H1 (cell line): ENCODE data around the gene KRTAP5-1. TPM values are rescaled to one million over a fixed set of nuclear protein-coding genes. Genes with fewer than 3 reads are reported as not detected.

ENCODE experiments used
- CTCF ChIA-PET: fragments of 300-600 bp; sonication (Branson Sonifier 250); formaldehyde crosslinking; loops from one replicate; lab custom pipeline; 2021; ENCODE audit not compliant: partially characterized antibody; lab: Charles Lee
- POLR2A ChIA-PET: fragments of 300-600 bp; sonication (Branson Sonifier 250); formaldehyde crosslinking; loops from one replicate; lab custom pipeline; 2021; ENCODE audit warnings: inconsistent platforms; ENCODE audit not compliant: partially characterized antibody; lab: Charles Lee
- DNase-seq, 2 experiments: peaks; one replicate each; pipeline versions ENCODE4 v3.0.0 to v3.0.0-alpha.2; 2010 to 2022; ENCODE audit warnings: low spot score in 2 of 2, low read depth in 1 of 2, mixed read lengths in 1 of 2
- FAIRE-seq: peaks from 2 replicates; lab custom pipeline; 2011; peaks lifted over from hg19 to GRCh38; lab: Jason Lieb, UNC
- H2AFZ ChIP-seq: 2 replicates; pipeline ENCODE4 v1.8.1; 2012; ENCODE audit warnings: low read length, inconsistent platforms
- H2AK5ac ChIP-seq: 2 replicates; pipeline ENCODE4 v1.6.1; 2013; ENCODE audit warnings: low read depth, low read length
- H2BK120ac ChIP-seq: replicated peaks from 2 replicates; pipeline ENCODE3; 2013; ENCODE audit warnings: low read depth, low read length, inconsistent platforms
- H2BK12ac ChIP-seq: 2 replicates; pipeline ENCODE4 v1.6.1; 2013; ENCODE audit warnings: low read depth, low read length
- H2BK15ac ChIP-seq: 2 replicates; pipeline ENCODE4 v1.6.1; 2013; ENCODE audit warnings: low read length
- H2BK20ac ChIP-seq: 2 replicates; pipeline ENCODE4 v1.6.1; 2013; ENCODE audit warnings: low read length
- H2BK5ac ChIP-seq: 2 replicates; pipeline ENCODE4 v1.6.1; 2013; ENCODE audit warnings: low read depth, low read length
- H3K14ac ChIP-seq: 2 replicates; pipeline ENCODE4 v1.6.1; 2013; ENCODE audit warnings: inconsistent platforms; ENCODE audit not compliant: insufficient read length
- H3K18ac ChIP-seq: 2 replicates; pipeline ENCODE4 v1.6.1; 2013; ENCODE audit warnings: low read length; ENCODE audit errors: extremely low read depth
- H3K23ac ChIP-seq: 2 replicates; pipeline ENCODE4 v1.6.1; 2013; ENCODE audit warnings: inconsistent platforms; ENCODE audit not compliant: insufficient read length
- H3K23me2 ChIP-seq: 2 replicates; pipeline ENCODE4 v1.6.1; 2013; ENCODE audit warnings: low read depth, low read length
- H3K27ac ChIP-seq: 2 replicates; pipeline ENCODE4 v1.6.1; 2011; ENCODE audit warnings: low read depth, low read length, inconsistent platforms
- H3K27me3 ChIP-seq, 4 experiments: replicated peaks in 1 of 4; 1 replicate in 1 of 4; 2 replicates in 3 of 4; pipeline versions ENCODE4 v1.6.1 to v1.8.1; 2011 to 2013; ENCODE audit warnings: low read length in 3 of 4, mild to moderate bottlenecking in 3 of 4, inconsistent platforms in 2 of 4, mixed read lengths in 2 of 4, moderate library complexity in 1 of 4; ENCODE audit not compliant: control insufficient read depth in 3 of 4, insufficient read depth in 3 of 4; ENCODE audit errors: extremely low read depth in 1 of 4
- H3K36me3 ChIP-seq, 4 experiments: 2 replicates each; pipeline versions ENCODE4 v1.6.1 to v1.8.1; 2011 to 2013; ENCODE audit warnings: mild to moderate bottlenecking in 4 of 4, low read length in 3 of 4, moderate library complexity in 2 of 4, control low read depth in 1 of 4, inconsistent platforms in 1 of 4; ENCODE audit not compliant: insufficient read depth in 4 of 4, control insufficient read depth in 2 of 4
- H3K4ac ChIP-seq: replicated peaks from 2 replicates; pipeline ENCODE3; 2013; ENCODE audit warnings: low read length, low read depth, mixed read lengths, inconsistent platforms; ENCODE audit not compliant: insufficient read length
- H3K4me1 ChIP-seq, 4 experiments: replicated peaks in 1 of 4; 1 replicate in 1 of 4; 2 replicates in 3 of 4; pipeline versions ENCODE4 v1.6.1 to v1.8.1; 2011 to 2013; ENCODE audit warnings: low read length in 3 of 4, inconsistent platforms in 2 of 4, mixed read lengths in 1 of 4; ENCODE audit not compliant: insufficient read depth in 4 of 4, control insufficient read depth in 3 of 4
- H3K4me2 ChIP-seq, 2 experiments: 2 replicates each; pipeline versions ENCODE4 v1.6.1 to v1.8.1; 2011 to 2013; ENCODE audit warnings: low read depth in 2 of 2, low read length in 2 of 2, control low read depth in 1 of 2, inconsistent platforms in 1 of 2, mild to moderate bottlenecking in 1 of 2; ENCODE audit not compliant: insufficient read depth in 1 of 2
- H3K4me3 ChIP-seq, 4 experiments: fragments of 200-600, 300-600 bp in 1 of 4; sonication (generic), shearing (Covaris generic), sonication (Bioruptor Twin) in 1 of 4; 2 replicates each; pipeline versions ENCODE4 v1.5.1 to v1.8.1; 2011 to 2016; ENCODE audit warnings: low read length in 4 of 4, low read depth in 3 of 4, control low read depth in 2 of 4, inconsistent platforms in 2 of 4, mild to moderate bottlenecking in 2 of 4, mixed read lengths in 1 of 4, moderate library complexity in 1 of 4; ENCODE audit not compliant: insufficient read depth in 2 of 4; ENCODE audit errors: extremely low read depth in 1 of 4
- H3K56ac ChIP-seq: replicated peaks from 2 replicates; pipeline ENCODE3; 2013; ENCODE audit warnings: low read depth, mild to moderate bottlenecking, mixed read lengths, low read length, inconsistent platforms; ENCODE audit not compliant: insufficient read length
- H3K79me1 ChIP-seq: 2 replicates; pipeline ENCODE4 v1.6.1; 2013; ENCODE audit warnings: low read depth, low read length, control low read depth
- H3K79me2 ChIP-seq, 2 experiments: 2 replicates each; pipeline versions ENCODE4 v1.6.1 to v1.8.1; 2012 to 2013; ENCODE audit warnings: low read length in 2 of 2, mild to moderate bottlenecking in 2 of 2, inconsistent platforms in 1 of 2; ENCODE audit not compliant: insufficient read depth in 2 of 2, control insufficient read depth in 1 of 2
- H3K9ac ChIP-seq, 4 experiments: replicated peaks in 1 of 4; 1 replicate in 1 of 4; 2 replicates in 3 of 4; pipeline versions ENCODE4 v1.6.1 to v1.8.1; 2011 to 2013; ENCODE audit warnings: low read depth in 3 of 4, low read length in 3 of 4, control low read depth in 2 of 4, mild to moderate bottlenecking in 2 of 4, moderate library complexity in 2 of 4, inconsistent platforms in 1 of 4; ENCODE audit errors: extremely low read depth in 1 of 4
- H3K9me3 ChIP-seq, 2 experiments: 2 replicates each; pipeline versions ENCODE4 v1.6.1 to v1.8.1; 2012 to 2013; ENCODE audit warnings: mild to moderate bottlenecking in 2 of 2, moderate library complexity in 2 of 2, control low read depth in 1 of 2, inconsistent platforms in 1 of 2, low read depth in 1 of 2, low read length in 1 of 2, mixed read lengths in 1 of 2; ENCODE audit not compliant: insufficient read depth in 2 of 2
- H4K20me1 ChIP-seq, 2 experiments: replicated peaks in 1 of 2; 2 replicates each; pipeline versions ENCODE3 to v1.8.1; 2011 to 2013; ENCODE audit warnings: inconsistent platforms in 2 of 2, low read length in 2 of 2, mild to moderate bottlenecking in 1 of 2; ENCODE audit not compliant: insufficient read depth in 2 of 2, control insufficient read depth in 1 of 2
- H4K5ac ChIP-seq: 2 replicates; pipeline ENCODE4 v1.6.1; 2013; ENCODE audit warnings: low read length, low read depth, mixed read lengths, inconsistent platforms; ENCODE audit not compliant: insufficient read length
- H4K8ac ChIP-seq: 2 replicates; pipeline ENCODE4 v1.8.0; 2013; ENCODE audit warnings: mild to moderate bottlenecking, moderate library complexity, low read length, inconsistent platforms; ENCODE audit not compliant: insufficient read depth; ENCODE audit errors: extremely low read depth
- H4K91ac ChIP-seq: replicated peaks from 2 replicates; pipeline ENCODE3; 2013; ENCODE audit warnings: low read length, mixed read lengths, inconsistent platforms; ENCODE audit not compliant: insufficient read length
- ASH2L ChIP-seq: fragments of 200-600, 300-600 bp; sonication (generic); IDR thresholded peaks from one replicate; pipeline ENCODE4 v1.7.1; 2017; ENCODE audit warnings: low read length
- CHD2 ChIP-seq: IDR thresholded peaks from 2 replicates; pipeline ENCODE4 v1.6.1; 2012; ENCODE audit warnings: low read length, improper control_type of control experiment
- EP300 ChIP-seq, 2 experiments: IDR thresholded peaks; 1 replicate in 1 of 2; 2 replicates in 1 of 2; pipeline ENCODE4 v1.6.1; 2011 to 2012; ENCODE audit warnings: low read depth in 2 of 2, low read length in 2 of 2, mild to moderate bottlenecking in 2 of 2, borderline replicate concordance in 1 of 2, inconsistent platforms in 1 of 2, moderate library complexity in 1 of 2
- HDAC2 ChIP-seq, 2 experiments: fragments of 300-600 bp in 1 of 2; sonication (generic) in 1 of 2; IDR thresholded peaks; 2 replicates each; pipeline ENCODE4 v1.6.1; 2011 to 2012; ENCODE audit warnings: low read depth in 2 of 2, low read length in 2 of 2, mild to moderate bottlenecking in 2 of 2, moderate library complexity in 2 of 2, borderline replicate concordance in 1 of 2, inconsistent platforms in 1 of 2
- NANOG ChIP-seq: IDR thresholded peaks from 2 replicates; pipeline ENCODE4 v1.6.1; 2011; ENCODE audit warnings: low read length, low read depth, mild to moderate bottlenecking, inconsistent platforms; ENCODE audit not compliant: insufficient read depth, poor library complexity, severe bottlenecking
- SAP30 ChIP-seq: fragments of 300-600 bp; sonication (generic); IDR thresholded peaks from 2 replicates; pipeline ENCODE4 v1.7.1; 2012; ENCODE audit warnings: low read length, moderate library complexity, mild to moderate bottlenecking, inconsistent platforms; ENCODE audit not compliant: insufficient read depth, insufficient replicate concordance
- SP4 ChIP-seq: IDR thresholded peaks from 2 replicates; pipeline ENCODE4 v1.6.1; 2012; ENCODE audit warnings: low read length, inconsistent platforms
- YY1 ChIP-seq: IDR thresholded peaks from 2 replicates; pipeline ENCODE4 v1.6.1; 2011; ENCODE audit warnings: low read depth, mild to moderate bottlenecking, low read length
- WGBS, 2 experiments: shearing (Covaris generic) in 1 of 2; methylation state at CpG; one replicate each; pipeline versions ENCODE4 v1.1.6 to v1.1.7; 2013 to 2015; ENCODE audit warnings: low lambda C conversion rate in 2 of 2, mixed read lengths in 2 of 2, inconsistent platforms in 1 of 2, low coverage in 1 of 2, missing lambda C conversion rate in 1 of 2; ENCODE audit not compliant: insufficient replicate concordance in 2 of 2, insufficient coverage in 1 of 2, insufficient read length in 1 of 2; ENCODE audit errors: extremely low coverage in 1 of 2, missing lambda C conversion rate in 1 of 2; 5-methylcytosine and 5-hydroxymethylcytosine counted together
- polyA plus RNA-seq, 7 experiments: library from polyadenylated mRNA; depleted of rRNA in 3 of 7; stranded (reverse) in 5 of 7; unstranded in 2 of 7; fragments of >200 nt in 5 of 7; fragments of 200-250 nt in 2 of 7; gene quantifications; 1 replicate in 5 of 7; 2 replicates in 1 of 7; 4 replicates in 1 of 7; pipeline versions ENCODE4 v1.2.1 to v1.2.3, GENCODE V29; 2011 to 2013; ENCODE audit warnings: missing spikeins in 2 of 7, mixed read lengths in 2 of 7
- total RNA-seq: library from RNA; stranded (reverse); fragmentation: NEBNext Ultra II Directional; extraction: Animal tissue kit (Norgen Biotek cat#: 25700); gene quantifications from 2 replicates; pipeline ENCODE4 v1.2.1, GENCODE V29; 2021

Gene KRTAP5-1
- total and polyA plus RNA-seq, 2 of the 8 experiments (the other 6 are each of a cell fraction or from before 2014, with no cell fraction given): not detected

GRCh38 chr11:1632053-1632714, 47.1 kb upstream of the KRTAP5-1 start:
- H2BK20ac ChIP-seq: no peak overlapping the region
- H3K9me3 ChIP-seq: no peaks in the 10 kb centered on the region
- 82% methylated on average over 11 of the region's 11 CpGs; no CpG with 5 or more reads in 1 of the 2 experiments for WGBS, 2 experiments
- H3K14ac ChIP-seq: no peak overlapping the region
- ChIA-PET POLR2A (no interaction called here), CTCF (interaction anchor here (0.8 to 6.3 kb wide), 7 partner anchors 8 to 201 kb away, joined by 3 to 43 read pairs (median 6); partner anchors contain the start of gene KRTAP5-2)
- H3K4me3 ChIP-seq: no peak overlapping the region
- H3K23me2 ChIP-seq: no peaks in the 10 kb centered on the region
- no peaks in the 10 kb centered on the region for H3K79me2 ChIP-seq
- H3K18ac ChIP-seq: no peak overlapping the region
- FAIRE-seq: no peak
- H2BK12ac ChIP-seq: no peak overlapping the region
- peaks cover 0 to 2% of the 10 kb centered on the region in 2 experiments for H4K20me1 ChIP-seq
- H2BK15ac ChIP-seq: no peak overlapping the region
- no peak overlapping the region for H3K4ac ChIP-seq
- no peak overlapping the region for H2AK5ac ChIP-seq
- no peak overlapping the region for H3K9ac ChIP-seq
- H2BK5ac ChIP-seq: no peak overlapping the region
- no peak overlapping the region for H3K23ac ChIP-seq
- no peak for TF ChIP-seq CHD2
- TF ChIP-seq YY1: no peak
- TF ChIP-seq NANOG: no peak
- TF ChIP-seq EP300 (IDR thresholded peaks at IDR 0.05; ENCODE audit: borderline replicate concordance in 1 of 2, low read depth in 2 of 2, low read length in 2 of 2): no peak
- TF ChIP-seq ASH2L: no peak
- no peak for TF ChIP-seq SP4
- no peak for TF ChIP-seq SAP30
- TF ChIP-seq HDAC2 (IDR thresholded peaks at IDR 0.05; ENCODE audit: borderline replicate concordance in 1 of 2, low read depth in 2 of 2, low read length in 2 of 2): no peak
- no peak overlapping the region for H3K56ac ChIP-seq
- H4K91ac ChIP-seq: no peak overlapping the region
- H3K4me1 ChIP-seq: peaks cover 0 to 4% (median 1%) of the 10 kb centered on the region in 4 experiments; a peak in 4 of 7 replicates
- no peak overlapping the region for H2AFZ ChIP-seq
- H3K27me3 ChIP-seq: peaks cover 0 to 15% (median 3%) of the 10 kb centered on the region in 4 experiments; a peak in 5 of 7 replicates
- no peak overlapping the region for H3K27ac ChIP-seq
- H4K8ac ChIP-seq: no peak overlapping the region
- no peaks in the 10 kb centered on the region for H3K36me3 ChIP-seq
- DNase-seq: no peak
- H2BK120ac ChIP-seq: no peak overlapping the region
- H3K4me2 ChIP-seq: no peak overlapping the region
- no peak overlapping the region for H4K5ac ChIP-seq
- H3K79me1 ChIP-seq: no peaks in the 10 kb centered on the region
